Natural killer cell (primary cell): ENCODE measurements around the gene PTPN14. TPM values are rescaled to one million over a fixed set of nuclear protein-coding genes. Genes with fewer than 3 reads are reported as not detected.

Source experiments
- ATAC-seq, 3 donors: fragments of 150-1000 bp in 2 of 3; fragments of 200-7000 bp in 1 of 3; cut with Tn5 transposase; 1 replicate in 1 of 3; 2 replicates in 2 of 3; pipeline ENCODE4 v1.10.0; 2021; ENCODE audit warnings: mild to moderate bottlenecking in 2 of 3, moderate library complexity in 2 of 3
- DNase-seq, 2 donors: peaks; one replicate each; pipeline versions ENCODE4 v3.0.0 to v3.0.0-alpha.2; 2013 to 2021; ENCODE audit warnings: mixed read lengths in 1 of 2
- H3K27ac ChIP-seq: one replicate; pipeline ENCODE4 v1.5.1; 2013; ENCODE audit warnings: mild to moderate bottlenecking, low read length
- H3K27me3 ChIP-seq: one replicate; pipeline ENCODE4 v1.6.1; 2013; ENCODE audit warnings: low read length; ENCODE audit not compliant: control insufficient read depth, insufficient read depth
- H3K36me3 ChIP-seq: one replicate; pipeline ENCODE4 v1.6.1; 2013; ENCODE audit warnings: low read length; ENCODE audit not compliant: control insufficient read depth, insufficient read depth
- H3K4me1 ChIP-seq: one replicate; pipeline ENCODE4 v1.6.1; 2013; ENCODE audit warnings: low read length; ENCODE audit not compliant: control insufficient read depth, insufficient read depth
- H3K4me3 ChIP-seq: one replicate; pipeline ENCODE4 v1.5.1; 2013; ENCODE audit warnings: low read length
- H3K9me3 ChIP-seq: one replicate; pipeline ENCODE4 v1.6.1; 2013; ENCODE audit warnings: low read length; ENCODE audit not compliant: control insufficient read depth, insufficient read depth
- H3K27ac Mint-ChIP-seq, 2 donors: one replicate each; pipeline ENCODE4 v1.8.0; 2022; ENCODE audit warnings: mild to moderate bottlenecking in 2 of 2, mixed read lengths in 2 of 2, moderate library complexity in 1 of 2
- H3K27me3 Mint-ChIP-seq, 2 donors: one replicate each; pipeline ENCODE4 v1.8.0; 2022; ENCODE audit warnings: low read depth in 2 of 2, mixed read lengths in 2 of 2
- H3K36me3 Mint-ChIP-seq: one replicate; pipeline ENCODE4 v1.8.0; 2022; ENCODE audit warnings: mixed read lengths
- H3K4me1 Mint-ChIP-seq, 2 donors: one replicate each; pipeline ENCODE4 v1.8.0; 2022; ENCODE audit warnings: mixed read lengths in 2 of 2
- H3K4me3 Mint-ChIP-seq: one replicate; pipeline ENCODE4 v1.8.0; 2022; ENCODE audit warnings: mild to moderate bottlenecking, moderate library complexity, mixed read lengths
- H3K9me3 Mint-ChIP-seq, 2 donors: one replicate each; pipeline ENCODE4 v1.8.0; 2022; ENCODE audit warnings: mixed read lengths in 2 of 2
- CTCF ChIP-seq: fragments of 200-600 bp; IDR thresholded peaks from one replicate; pipeline ENCODE4 v1.8.0; 2022; ENCODE audit warnings: antibody characterized with exemption
- WGBS: methylation state at CpG from one replicate; pipeline ENCODE4 v1.1.7; 2013; ENCODE audit warnings: missing lambda C conversion rate; ENCODE audit not compliant: insufficient coverage; 5-methylcytosine and 5-hydroxymethylcytosine counted together
- intact Hi-C: fragments of 100-400 bp; cut with micrococcal nuclease; formaldehyde crosslinking; loops from one replicate; pipeline ENCODE4 v1.14.2; 2022
- total RNA-seq, 4 donors: library from RNA; stranded (reverse); fragments of 120-200 nt in 1 of 4; gene quantifications; one replicate each; pipeline versions ENCODE4 v1.2.3 to v1.2.4, GENCODE V29; 2013 to 2022

The PTPN14 gene
- total RNA-seq, 3 donors from 2014 or later (not counting 1 experiment from before 2014, with no cell fraction given): 0.02 TPM; not detected in 2

GRCh38 chr1:214393086-214393485 lies 158.3 kb downstream of the PTPN14 start:
- Mint-ChIP-seq H3K9me3 (no peaks in the 10 kb centered on the region), H3K4me1 (peaks cover 17 to 19% of the 10 kb centered on the region in 2 donors), H3K27ac (no peak overlapping the region), H3K36me3 (no peaks in the 10 kb centered on the region), H3K27me3 (no peaks in the 10 kb centered on the region), H3K4me3 (no peak overlapping the region)
- no peak for TF ChIP-seq CTCF
- no peak overlapping the region for H3K4me3 ChIP-seq
- no peaks in the 10 kb centered on the region for H3K4me1 ChIP-seq
- WGBS: 90% methylated on average over 12 of the region's 12 CpGs
- no peak overlapping the region for H3K27ac ChIP-seq
- intact Hi-C loops: no loop called here
- no peaks in the 10 kb centered on the region for H3K9me3 ChIP-seq
- ATAC-seq (no peak), DNase-seq (no peak)
- no peaks in the 10 kb centered on the region for H3K36me3 ChIP-seq
- H3K27me3 ChIP-seq: no peaks in the 10 kb centered on the region

- Histone ChIP-seq H3K27ac (no peak overlapping the region), H3K4me1 (no peaks in the 10 kb centered on the region), H3K4me3 (no peak overlapping the region), H3K27me3 (no peaks in the 10 kb centered on the region), H3K9me3 (no peaks in the 10 kb centered on the region), H3K36me3 (no peaks in the 10 kb centered on the region)
- H3K36me3 Mint-ChIP-seq: no peaks in the 10 kb centered on the region
- no peaks in the 10 kb centered on the region for H3K27me3 Mint-ChIP-seq
- TF ChIP-seq CTCF: no peak
- DNase-seq (no peak), ATAC-seq (no peak)
- no peak overlapping the region for H3K4me3 Mint-ChIP-seq
- H3K4me1 Mint-ChIP-seq: peaks cover 9% of the 10 kb centered on the region in 2 donors
- no peaks in the 10 kb centered on the region for H3K9me3 Mint-ChIP-seq
- H3K27ac Mint-ChIP-seq: no peak overlapping the region
- 89% methylated on average over 10 of the region's 12 CpGs for WGBS
- intact Hi-C loops: no loop called here
These were observed 159.3 kb downstream of the PTPN14 start for GRCh38 chr1:214391873-214392645.

- H3K4me3 Mint-ChIP-seq: no peak overlapping the region
- H3K27ac Mint-ChIP-seq: no peak overlapping the region
- TF ChIP-seq CTCF: no peak
These were observed 161.7 kb downstream of the PTPN14 start for GRCh38 chr1:214389734-214390133.

GRCh38 chr1:214386747-214387146 lies 164.7 kb downstream of the PTPN14 start:
- Mint-ChIP-seq H3K27me3 (no peaks in the 10 kb centered on the region), H3K27ac (no peak overlapping the region), H3K36me3 (no peaks in the 10 kb centered on the region), H3K4me3 (no peak overlapping the region), H3K9me3 (no peaks in the 10 kb centered on the region), H3K4me1 (no peaks in the 10 kb centered on the region)
- ATAC-seq (no peak), DNase-seq (no peak)
- no peaks in the 10 kb centered on the region for H3K9me3 ChIP-seq
- no peak overlapping the region for H3K27ac ChIP-seq
- H3K4me1 ChIP-seq: no peaks in the 10 kb centered on the region
- no peaks in the 10 kb centered on the region for H3K36me3 ChIP-seq
- 84% methylated on average over 13 of the region's 14 CpGs for WGBS
- H3K27me3 ChIP-seq: no peaks in the 10 kb centered on the region
- TF ChIP-seq CTCF: no peak
- H3K4me3 ChIP-seq: no peak overlapping the region
- intact Hi-C loops: no loop called here

More at GRCh38 chr1:214389734-214390133, 161.7 kb downstream of the PTPN14 start:
- H3K4me1 Mint-ChIP-seq: no peaks in the 10 kb centered on the region
- H3K9me3 Mint-ChIP-seq: no peaks in the 10 kb centered on the region
- Histone ChIP-seq H3K27ac (no peak overlapping the region), H3K36me3 (no peaks in the 10 kb centered on the region), H3K27me3 (no peaks in the 10 kb centered on the region), H3K9me3 (no peaks in the 10 kb centered on the region), H3K4me1 (no peaks in the 10 kb centered on the region), H3K4me3 (no peak overlapping the region)
- 72% methylated on average over 3 of the region's 4 CpGs for WGBS
- H3K27me3 Mint-ChIP-seq: no peaks in the 10 kb centered on the region
- ATAC-seq: no peak
- intact Hi-C loops: no loop called here
- H3K36me3 Mint-ChIP-seq: no peaks in the 10 kb centered on the region
- DNase-seq: no peak
